Ishikawa (cell line): Measurements from ENCODE around the gene ORMDL2.

Experiments
- YY1 ChIP-seq: IDR thresholded peaks from 2 replicates; pipeline ENCODE4 v1.6.1; 2012; ENCODE audit warnings: low read depth
- TF ChIP-seq, protein P1 (sequence below): IDR thresholded peaks from 2 replicates; pipeline ENCODE4 v1.6.1; 2012

DNA sequence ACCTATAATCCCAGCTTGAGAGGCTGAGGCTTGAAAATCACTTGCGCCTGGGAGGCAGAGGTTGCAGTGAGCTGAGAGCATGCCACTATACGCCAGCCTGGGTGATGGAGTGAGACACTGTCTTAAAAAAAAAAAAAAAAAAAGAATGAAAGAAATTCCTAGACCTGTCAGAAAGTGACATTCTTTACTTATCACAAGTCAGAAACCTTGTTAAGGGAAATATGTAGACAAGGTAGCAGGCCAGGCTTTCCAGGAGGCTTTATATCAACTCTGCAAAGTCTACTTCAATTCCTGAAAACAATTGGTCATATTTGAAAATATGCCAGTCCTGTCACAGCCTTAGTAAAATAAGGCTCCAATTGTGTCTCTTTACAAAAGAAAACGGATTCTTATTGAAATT lies 44.0 kb downstream of the ORMDL2 start:
- TF ChIP-seq YY1 = no peak
- TF ChIP-seq, protein P1, sequence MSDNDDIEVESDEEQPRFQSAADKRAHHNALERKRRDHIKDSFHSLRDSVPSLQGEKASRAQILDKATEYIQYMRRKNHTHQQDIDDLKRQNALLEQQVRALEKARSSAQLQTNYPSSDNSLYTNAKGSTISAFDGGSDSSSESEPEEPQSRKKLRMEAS = no peak
